GM12865 (cell line): Measurements from ENCODE around the gene MAPK4.

ENCODE experiments used
- DNase-seq: peaks from one replicate; pipeline ENCODE4 v3.0.0; 2010; ENCODE audit warnings: low read depth
- H3K4me3 ChIP-seq: 2 replicates; pipeline ENCODE4 v1.5.1; 2011; ENCODE audit warnings: mild to moderate bottlenecking, low read depth, low read length, control low read depth
- CTCF ChIP-seq: IDR thresholded peaks from 2 replicates; pipeline ENCODE4 v1.5.1; 2011; ENCODE audit warnings: low read length, control low read depth, low read depth, inconsistent platforms; ENCODE audit not compliant: insufficient read depth; ENCODE audit errors: missing control alignments

The MAPK4 gene

GRCh38 chr18:50665015-50665414 lies 105.1 kb downstream of the MAPK4 start:
- H3K4me3 ChIP-seq: no peak overlapping the region
- no peak for DNase-seq
- no peak for TF ChIP-seq CTCF

- H3K4me3 ChIP-seq: no peak overlapping the region
- no peak for TF ChIP-seq CTCF
- no peak for DNase-seq
Measured at GRCh38 chr18:50665519-50665918, 105.6 kb downstream of the MAPK4 start.

DNA sequence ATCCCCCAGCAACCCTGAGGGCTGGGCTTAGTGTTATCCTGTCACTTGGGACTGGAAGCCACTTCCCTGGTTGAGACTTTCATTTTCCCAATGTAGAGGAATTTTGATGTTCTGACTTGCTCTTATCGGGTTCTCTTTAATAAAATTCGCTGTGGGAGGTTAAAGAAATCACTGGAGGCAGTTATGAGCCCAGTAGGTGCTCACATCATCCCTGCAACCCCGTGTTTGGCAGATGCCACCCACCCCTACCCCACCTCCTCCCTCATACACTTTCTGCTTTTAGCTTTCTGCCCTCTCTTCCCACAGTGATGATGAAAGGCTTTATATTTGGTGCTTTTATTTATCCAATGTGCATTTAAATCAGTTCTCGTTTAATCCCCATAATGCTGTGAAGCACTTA lies 106.6 kb downstream of the MAPK4 start:
- TF ChIP-seq CTCF: no peak
- DNase-seq: no peak
- no peak overlapping the region for H3K4me3 ChIP-seq

GRCh38 chr18:50671376-50671775 lies 111.5 kb downstream of the MAPK4 start:
- no peak for TF ChIP-seq CTCF
- no peak overlapping the region for H3K4me3 ChIP-seq

GRCh38 chr18:50674307-50674980 lies 114.6 kb downstream of the MAPK4 start:
- no peak for TF ChIP-seq CTCF
- H3K4me3 ChIP-seq: no peak overlapping the region
- no peak for DNase-seq

More at GRCh38 chr18:50671376-50671775, 111.5 kb downstream of the MAPK4 start:
- DNase-seq: no peak

DNA sequence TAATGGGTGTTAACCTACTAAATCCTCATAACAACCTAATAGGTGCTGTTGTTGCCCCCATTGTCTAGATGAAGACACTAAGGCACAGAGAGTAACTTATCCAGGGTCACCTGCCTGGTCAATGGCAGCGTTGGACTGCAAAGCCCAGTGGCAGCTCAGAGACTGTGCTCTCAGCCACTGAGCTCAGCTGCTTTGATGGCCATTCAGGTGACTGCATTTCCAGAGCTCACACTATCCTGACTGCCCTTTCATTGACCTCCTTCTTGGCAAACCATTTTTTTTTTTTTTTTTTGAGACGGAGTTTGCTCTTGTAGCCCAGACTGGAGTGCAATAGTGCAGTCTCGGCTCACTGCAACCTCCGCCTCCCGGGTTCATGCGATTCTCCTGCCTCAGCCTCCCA lies 115.2 kb downstream of the MAPK4 start:
- H3K4me3 ChIP-seq: no peak overlapping the region
- TF ChIP-seq CTCF: no peak
- DNase-seq: no peak

- H3K4me3 ChIP-seq: no peak overlapping the region
- no peak for TF ChIP-seq CTCF
- DNase-seq: no peak
Measured at GRCh38 chr18:50678651-50679050, 118.8 kb downstream of the MAPK4 start.
